Lung microvascular endothelial cell (primary cell): Measurements from ENCODE around the gene SLC6A9. TPM values are rescaled to one million over a fixed set of nuclear protein-coding genes. Genes with fewer than 3 reads are reported as not detected.

Experiments used
- DNase-seq, 2 donors: peaks; one replicate each; pipeline versions ENCODE4 v3.0.0 to v3.0.0-alpha.2; 2010; ENCODE audit warnings: low read depth in 2 of 2
- total RNA-seq: library from RNA; depleted of rRNA; stranded (reverse); fragments of >200 nt; gene quantifications from 2 replicates; pipeline ENCODE4 v1.2.1, GENCODE V29; 2014

The SLC6A9 gene
- total RNA-seq, 1 donor from 2014 or later = 0.40 TPM

DNA sequence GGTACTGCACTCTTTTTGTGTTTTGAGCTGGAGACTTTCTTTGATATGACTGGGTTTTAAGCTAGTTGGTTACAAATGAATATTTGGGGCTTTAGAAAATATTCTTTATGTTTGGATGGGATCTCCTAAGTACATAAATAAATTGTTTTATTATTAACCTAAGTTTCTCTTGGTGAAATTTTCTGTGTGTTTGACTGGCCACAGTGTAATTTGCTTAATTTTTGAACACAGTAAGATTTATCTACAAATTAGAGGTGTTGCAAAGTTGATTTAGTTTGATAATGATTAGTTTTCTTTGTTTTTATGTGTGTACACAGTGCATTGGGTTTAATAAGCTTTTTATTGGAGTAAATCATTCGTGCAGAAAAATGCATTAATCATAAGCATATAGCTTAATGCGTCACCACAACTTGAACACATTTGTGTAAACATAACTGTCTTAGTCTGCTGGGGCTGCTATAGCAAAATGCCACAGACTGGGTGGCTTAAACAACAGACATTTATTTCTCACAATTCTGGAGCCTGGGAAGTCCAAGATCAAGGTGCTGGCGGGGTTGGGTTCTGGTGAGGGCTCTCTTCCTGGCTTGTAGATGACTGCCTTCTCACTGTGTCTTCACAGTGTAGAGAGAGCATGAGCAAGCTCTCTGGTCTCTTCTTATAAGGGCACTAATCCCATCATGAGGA, 17.4 kb upstream of the SLC6A9 start:
- DNase-seq = peak in 1 of 2 donors; percentile 60

GRCh38 chr1:44047131-44047530, 15.9 kb upstream of the SLC6A9 start:
- DNase-seq = no peak

DNA sequence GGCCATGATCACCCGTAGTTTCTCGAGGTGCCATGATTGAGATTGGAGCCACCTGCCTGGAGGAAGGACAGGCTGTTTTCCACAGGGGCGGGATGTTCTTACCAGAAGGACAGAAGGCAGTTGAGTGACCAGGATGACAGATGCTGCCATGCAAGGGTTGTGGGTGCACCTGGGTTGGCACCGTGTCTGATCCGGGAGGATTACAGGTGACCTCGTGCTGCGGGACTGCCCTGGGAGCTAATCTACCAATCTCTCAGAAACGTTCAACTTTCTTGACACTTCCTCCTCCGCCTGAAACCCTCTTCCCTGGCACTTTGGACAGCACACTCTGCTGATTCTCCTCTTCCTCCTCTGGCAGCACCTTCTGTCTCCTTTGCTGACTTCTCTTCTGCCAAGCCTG, 13.8 kb upstream of the SLC6A9 start:
- DNase-seq = no peak

DNA sequence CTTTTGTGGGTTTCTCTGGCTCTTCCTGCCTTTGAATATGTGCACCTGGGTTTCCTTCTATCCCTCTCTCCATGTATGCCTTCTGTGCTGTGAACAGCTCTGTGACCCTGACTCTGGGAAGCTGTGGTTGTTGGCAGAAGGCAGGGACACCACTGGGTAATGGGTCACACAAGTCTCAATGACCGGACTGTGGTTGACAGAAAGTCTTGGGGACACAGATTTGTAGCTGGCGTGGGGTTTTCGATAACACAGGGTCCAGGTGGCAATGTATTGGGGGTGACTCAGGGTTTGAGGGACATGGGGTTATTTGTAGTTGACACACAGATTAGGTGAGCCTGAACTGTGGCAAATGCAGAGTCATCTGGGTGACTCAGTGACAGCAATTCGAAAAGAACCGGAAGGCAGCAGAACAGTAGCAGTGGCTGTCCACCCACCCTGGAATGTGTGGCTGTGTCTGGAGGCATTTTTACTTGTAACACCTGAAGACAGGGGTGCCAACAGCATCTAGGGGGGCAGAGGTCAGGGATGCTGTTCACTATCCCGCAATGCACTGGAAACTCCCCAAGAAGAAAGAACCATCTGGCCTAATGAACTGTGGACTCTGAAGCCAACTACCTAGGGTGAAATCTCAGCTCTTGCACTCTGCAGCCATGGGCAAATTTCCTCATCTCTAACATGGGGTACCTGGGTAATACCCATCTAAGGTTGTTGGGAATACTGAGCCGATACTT, 13.0 kb upstream of the SLC6A9 start:
- no peak for DNase-seq

DNA sequence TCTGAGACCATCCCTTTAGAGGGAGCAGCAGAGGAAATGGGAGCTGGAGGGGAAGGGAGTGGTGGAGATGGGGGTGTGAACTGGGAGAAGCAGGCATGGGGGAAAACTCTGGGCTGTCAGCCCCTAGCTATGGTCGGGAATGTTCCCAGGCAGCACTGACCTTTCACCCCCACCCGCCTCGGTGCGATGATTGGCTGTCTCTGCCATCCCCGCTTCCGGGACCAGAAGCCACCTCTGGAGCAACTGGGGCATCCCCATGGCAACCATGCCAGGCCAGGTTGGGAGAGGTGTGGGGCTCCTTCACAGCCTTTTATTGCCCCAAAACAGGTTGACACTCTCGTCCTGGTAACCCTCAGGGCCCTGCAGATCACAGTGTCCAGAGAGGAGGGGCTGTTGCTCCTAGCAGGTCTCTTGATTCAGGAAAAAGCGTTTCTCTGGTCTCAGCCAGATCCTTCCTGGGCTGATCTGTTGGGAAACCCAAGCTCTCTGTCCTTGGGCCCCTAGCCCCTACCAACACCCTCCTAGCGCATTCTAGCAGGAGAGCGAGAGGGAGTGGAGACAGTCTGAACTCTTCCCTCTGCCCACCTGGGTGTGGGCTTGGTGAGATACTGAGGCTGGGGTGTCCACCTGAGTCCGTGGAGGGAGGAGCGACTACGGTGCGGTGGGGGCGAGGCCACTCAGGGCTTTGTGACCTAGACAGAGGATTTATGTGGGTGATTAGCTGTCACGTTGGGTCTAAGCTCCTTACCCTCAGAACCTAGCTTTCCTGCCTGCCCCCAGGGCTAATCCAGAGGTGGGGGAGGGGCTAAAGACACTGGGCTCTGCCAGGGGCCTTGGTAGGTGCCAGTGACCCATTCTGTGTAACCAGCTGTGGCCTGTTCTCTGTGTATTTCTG, 12.2 kb upstream of the SLC6A9 start:
- DNase-seq = no peak

- DNase-seq = no peak
Measured at GRCh38 chr1:44040846-44041245, 9.6 kb upstream of the SLC6A9 start.

DNA sequence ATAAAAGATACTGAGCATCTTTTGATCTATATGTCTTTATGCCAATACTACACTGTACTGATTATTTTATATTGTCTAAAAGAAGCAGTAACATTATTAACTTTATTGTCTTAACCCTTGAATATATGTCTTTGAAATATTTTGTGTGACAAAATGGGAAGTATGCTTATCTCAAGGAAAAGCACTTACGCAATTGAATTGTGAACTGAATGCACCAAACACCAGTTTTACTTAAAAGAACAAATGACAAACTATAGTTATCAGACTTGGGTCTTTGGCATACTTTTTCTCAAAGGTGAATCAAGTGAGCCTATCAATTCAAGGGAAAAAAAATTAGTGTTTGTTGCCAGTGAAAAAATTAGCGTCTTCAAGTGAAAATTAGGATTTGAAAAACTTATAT, 9.2 kb upstream of the SLC6A9 start:
- no peak for DNase-seq

DNA sequence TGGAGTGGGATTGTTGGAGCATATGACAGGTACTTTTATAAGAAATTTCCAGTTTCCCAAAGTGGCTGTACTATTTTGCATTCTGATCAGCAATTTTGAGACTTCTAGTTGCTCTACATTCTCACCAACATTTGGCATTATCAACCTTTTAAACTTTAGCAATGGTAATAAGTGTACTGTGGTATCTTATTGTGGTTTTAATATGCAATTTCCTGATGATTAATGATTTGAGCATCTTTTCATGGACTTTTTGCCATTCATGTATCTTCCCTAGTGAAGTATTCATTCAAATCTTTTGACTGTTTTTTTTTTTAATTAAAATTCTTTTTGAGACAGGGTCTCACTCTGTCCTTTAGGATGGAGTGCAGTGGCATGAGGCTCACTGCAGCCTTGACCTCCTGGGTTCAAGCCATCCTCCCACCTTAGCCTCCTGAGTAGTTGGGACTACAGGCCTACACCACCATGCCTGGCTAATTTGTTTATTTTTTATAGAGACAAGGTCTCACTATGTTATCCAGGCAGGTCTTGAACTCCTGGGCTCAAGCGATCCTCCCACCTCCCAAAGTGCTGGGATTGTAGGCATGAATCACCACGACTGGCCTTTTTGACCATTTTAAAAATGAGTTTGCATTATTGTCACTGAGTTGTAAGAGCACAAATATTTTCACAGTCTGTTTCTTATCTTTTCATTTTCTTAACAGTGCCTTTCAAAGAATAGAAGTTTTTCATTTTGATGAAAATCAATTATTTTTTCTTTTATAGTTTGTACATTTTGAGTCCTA, 7.8 kb upstream of the SLC6A9 start:
- DNase-seq = no peak

DNA sequence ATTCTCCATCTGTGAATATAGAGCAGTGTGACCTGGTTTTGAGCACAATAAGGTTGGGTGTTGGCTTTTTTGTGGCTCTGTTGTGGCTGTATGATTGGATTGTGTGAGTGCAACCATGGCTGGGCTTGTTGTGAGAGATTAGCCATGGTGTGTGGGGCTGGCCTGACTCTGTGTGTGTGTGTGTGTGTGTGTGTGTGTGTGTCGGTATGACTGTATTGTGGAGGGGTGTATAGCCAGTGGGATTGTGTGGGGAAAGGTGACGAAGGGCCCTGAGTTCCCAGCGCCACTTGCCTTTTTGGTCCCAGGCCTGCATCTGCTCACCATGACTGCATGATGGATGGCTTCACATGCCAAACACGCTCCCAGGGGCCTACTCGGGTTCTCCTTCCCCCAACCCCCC, 5.9 kb upstream of the SLC6A9 start:
- no peak for DNase-seq

GRCh38 chr1:44036409-44037139, 5.3 kb upstream of the SLC6A9 start:
- DNase-seq = peak; percentile 70 to 81

DNA sequence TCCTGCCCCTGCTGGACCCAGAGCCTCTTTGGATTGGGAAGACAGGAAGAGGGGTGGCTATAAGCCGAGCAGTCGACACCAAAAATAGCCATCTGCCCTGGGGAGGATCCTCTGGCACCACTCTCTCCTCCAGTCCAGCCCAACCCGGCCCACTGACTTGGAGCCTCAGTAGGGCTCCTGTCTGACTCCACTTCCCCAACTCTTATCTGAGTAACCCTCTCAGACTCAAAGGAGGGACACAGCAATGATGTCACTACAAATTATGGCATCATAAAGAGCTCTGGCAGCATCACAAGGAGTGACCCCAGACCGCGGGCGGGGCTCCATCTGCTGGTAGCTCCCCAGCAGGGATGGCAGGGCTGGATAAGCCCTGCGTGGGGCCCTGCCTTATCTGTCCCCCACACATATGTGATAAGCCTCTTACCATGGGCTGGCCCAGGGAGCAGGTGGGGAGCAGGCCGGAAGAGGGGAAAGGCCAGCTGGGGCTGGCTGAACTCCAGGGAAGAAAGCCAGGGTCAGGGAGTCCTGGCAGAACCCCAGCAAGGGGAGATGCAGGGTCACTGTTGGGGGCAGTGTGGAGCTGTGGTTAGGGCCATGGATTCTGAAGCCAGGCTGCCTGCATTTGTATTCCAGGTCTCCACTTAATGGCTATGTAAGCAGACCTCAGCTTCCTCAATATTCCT, 4.6 kb upstream of the SLC6A9 start:
- DNase-seq = no peak

DNA sequence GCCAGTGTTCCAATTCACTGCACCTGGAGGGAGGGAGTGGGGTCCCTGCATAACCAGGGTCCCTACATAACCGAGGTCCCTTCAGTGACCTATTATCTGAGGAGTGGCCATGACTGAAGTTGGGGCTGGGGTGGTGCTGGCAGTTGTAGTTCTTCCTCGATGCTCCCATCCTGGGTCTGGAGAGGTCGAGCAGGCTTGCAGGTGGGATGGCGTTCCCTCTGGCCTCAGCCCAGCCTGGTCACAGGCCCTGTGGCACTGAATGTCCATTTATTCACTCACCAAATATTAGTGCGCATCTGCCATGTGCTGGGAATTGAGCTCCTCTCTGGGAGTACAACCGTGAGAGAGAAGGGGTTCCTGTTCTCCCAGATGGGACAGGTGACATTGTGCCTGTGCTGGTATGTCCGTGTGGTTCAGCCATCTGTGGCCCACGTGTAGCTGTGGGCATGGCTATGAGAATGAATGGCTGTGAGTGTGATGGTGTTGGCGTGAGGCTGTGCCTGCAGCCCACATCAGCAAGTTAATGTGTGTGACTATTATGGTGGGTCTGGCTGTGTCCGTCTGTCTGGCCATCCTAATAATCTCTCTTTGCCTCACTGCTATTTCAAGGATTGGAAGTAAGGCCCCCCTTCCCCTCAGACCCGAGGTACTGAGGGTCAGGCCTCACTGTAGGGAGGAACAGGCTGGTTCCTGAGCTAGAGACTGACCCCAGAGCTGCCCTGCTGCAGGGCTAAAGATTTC, 3.9 kb upstream of the SLC6A9 start:
- DNase-seq = no peak

DNA sequence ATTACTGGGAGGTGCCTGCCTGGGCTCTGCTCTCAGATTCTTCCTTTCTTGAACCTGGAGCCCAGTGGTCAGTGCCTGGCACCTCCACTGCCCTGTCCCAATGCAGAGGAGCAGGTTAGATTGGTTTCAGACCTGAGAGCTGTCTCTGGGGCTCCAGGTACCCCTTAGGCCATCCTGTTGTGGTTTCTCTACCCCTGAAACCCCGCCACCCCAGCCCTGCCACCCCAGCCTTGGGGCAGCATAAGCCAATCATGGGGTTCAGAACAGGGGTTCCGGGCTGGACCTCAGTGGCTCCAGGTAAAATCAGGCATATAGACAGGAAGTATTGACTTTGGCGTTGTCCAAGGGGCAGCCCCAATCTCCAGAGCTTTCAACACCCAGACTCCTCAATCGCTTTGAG, 3.2 kb upstream of the SLC6A9 start:
- DNase-seq = no peak

- no peak for DNase-seq
Measured at GRCh38 chr1:44033756-44034155, 2.5 kb upstream of the SLC6A9 start.

DNA sequence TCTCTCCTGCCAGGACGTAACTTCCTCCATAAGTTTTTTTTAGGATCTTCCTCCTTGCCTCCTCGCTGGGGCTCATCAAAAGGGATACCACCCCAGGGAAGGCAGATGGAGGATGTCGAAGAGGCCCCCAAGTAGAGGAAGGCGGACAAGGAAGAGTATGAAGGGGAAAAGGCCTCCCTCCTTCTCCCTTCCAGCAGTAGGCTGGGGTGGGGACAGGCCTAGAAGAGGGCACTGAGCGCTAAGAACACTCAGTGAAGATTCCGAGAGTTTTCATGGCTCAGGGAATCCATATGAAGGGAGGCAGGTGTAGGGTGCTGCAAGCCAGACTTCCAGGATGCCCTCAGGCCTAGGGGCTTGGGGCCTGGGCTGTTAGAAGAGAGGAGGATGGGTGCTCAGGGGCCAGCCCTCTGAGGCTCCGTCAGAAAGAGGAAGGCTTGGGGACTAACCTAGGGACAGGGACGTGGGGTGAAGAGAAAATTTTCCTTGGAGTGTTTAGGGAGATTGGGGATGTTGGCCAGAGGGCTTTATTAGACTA, 1.8 kb upstream of the SLC6A9 start:
- no peak for DNase-seq

DNA sequence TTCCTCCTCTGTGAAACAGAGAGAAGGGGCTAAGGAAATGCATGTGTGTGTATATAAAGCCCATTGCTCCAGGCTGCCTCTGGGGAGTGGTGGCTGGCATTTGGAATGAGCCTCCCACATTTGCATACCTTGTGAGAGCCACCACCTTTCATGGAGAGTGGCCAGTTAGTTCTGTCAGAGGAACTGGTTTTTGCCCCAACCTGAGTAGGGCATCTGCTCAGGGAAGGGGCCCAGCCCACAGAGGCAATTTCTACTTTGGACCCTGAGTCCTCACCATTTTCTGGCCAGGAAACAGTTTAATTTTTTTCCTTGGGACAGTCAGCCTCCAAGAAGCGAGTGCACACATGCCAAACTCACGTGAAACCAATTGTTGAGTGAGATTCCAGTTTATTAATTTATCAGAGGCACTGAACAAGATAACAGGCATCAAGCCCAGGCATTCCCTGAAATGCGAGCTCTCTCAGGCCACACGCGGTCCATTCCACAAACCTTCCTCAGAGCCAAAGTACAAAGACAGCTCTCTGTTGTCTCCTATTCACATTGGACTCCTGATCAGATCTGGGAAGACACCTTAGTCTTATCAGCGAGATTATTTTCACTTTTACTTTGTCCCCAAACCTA, 1.0 kb upstream of the SLC6A9 start:
- DNase-seq = no peak

DNA sequence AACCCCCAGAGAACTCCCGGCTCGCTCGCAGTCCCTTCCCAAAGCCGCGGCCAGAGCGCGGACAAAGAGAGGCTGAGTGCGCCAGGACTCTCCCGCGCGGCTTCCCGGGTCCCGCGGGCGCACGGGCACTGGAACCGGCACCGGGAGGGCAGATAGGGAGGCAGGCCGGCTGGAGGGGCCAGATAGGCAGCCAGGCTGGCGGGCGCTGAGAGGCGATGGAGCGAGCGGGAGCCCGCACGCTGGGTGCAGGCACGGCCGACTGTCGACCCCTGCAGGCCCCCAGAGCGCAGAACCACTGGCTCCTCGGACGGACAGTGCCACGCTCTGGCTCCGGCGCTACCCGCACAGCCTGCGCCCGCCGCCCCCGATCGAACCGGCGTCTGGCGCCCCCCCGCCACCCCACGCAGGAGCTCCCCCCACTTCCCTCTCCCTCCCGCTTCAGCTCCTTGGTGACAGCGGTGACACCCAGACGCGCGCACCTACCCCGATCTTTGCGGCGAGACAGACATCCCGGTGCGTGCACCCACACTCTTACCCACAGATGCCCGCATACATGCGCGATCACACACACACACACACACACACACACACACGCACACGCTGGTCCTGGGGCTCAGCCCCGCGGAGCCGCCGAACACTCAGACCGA, 534 bp downstream of the SLC6A9 start:
- peak; percentile 60 to 61 for DNase-seq

DNA sequence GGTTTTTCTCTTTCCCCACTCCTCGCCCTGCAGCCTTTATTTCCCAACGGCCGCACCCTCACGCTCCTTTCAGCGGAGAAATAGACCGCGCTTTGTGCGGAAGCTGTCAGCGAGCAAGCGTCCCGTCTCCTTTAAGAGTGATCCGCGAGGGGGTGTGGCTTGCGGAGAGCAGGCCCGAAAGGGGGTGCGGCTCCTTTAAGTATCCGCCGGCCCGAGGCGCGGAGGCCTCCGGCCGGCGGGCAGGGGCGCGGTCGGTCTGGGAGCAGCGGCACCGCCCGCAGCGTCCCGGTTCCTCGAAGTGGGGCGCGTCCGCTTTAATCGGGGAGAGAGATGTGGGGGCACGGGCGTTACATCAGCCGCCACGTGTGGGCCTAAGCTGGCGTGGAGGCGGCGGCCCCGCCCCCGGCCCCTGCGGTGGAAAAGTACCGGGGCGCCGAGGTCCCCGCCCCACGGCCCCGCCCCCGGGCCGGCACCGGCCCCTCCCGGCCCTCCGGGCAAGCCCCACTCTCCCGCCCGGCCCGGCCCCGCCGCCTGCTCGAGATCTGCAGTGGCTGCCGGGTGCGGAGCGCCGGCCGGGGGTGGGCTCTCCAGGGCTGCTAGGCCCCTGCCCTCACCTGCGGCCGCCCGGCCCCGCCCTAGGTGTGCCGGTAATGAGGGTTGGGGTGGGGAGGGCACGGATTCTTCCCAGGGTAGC, 1.2 kb downstream of the SLC6A9 start:
- peak; percentile 74 to 85 for DNase-seq
